ENCODE measurements around the gene ILDR1. TPM values are rescaled to one million over a fixed set of nuclear protein-coding genes. Genes with fewer than 3 reads are reported as not detected.
A peak's percentile ranks its signal among the peaks of the same experiment; 100 is the strongest.

ILDR1 gene
- total and polyA plus RNA-seq, 2 donors (not counting 3 experiments of a cell fraction or from before 2014, with no cell fraction given), result not detected

GRCh38 chr3:121998611-121999473 is 23.2 kb downstream of the ILDR1 start:
- Histone ChIP-seq H3K9ac (replicated peaks; ENCODE audit: extremely low read depth, insufficient read depth, low read length) (no peak overlapping the region), H3K36me3 (ENCODE audit: control insufficient read depth in 2 of 2, extremely low read depth in 1 of 2, insufficient read depth in 2 of 2, low read length in 2 of 2) (no peaks in the 10 kb centered on the region), H3K27me3 (ENCODE audit: control insufficient read depth in 2 of 2, insufficient read depth in 2 of 2, low read length in 2 of 2) (peaks cover 0 to 2% of the 10 kb centered on the region in 2 experiments), H2AFZ (ENCODE audit: low read depth, low read length) (peak overlapping the region; percentile 31), H4K20me1 (replicated peaks; ENCODE audit: control insufficient read depth, extremely low read depth, insufficient read depth, low read length) (no peaks in the 10 kb centered on the region), H3K9me3 (replicated peaks; ENCODE audit: control insufficient read depth, insufficient read depth, low read length) (no peaks in the 10 kb centered on the region), H3K9me1 (replicated peaks; ENCODE audit: control insufficient read depth, extremely low read depth, insufficient read depth, low read length) (no peaks in the 10 kb centered on the region), H3K79me2 (ENCODE audit: control insufficient read depth, insufficient read depth, low read length) (no peaks in the 10 kb centered on the region), H3K4me2 (ENCODE audit: insufficient read depth, low read length) (peak overlapping the region; percentile 23), H3K4me1 (ENCODE audit: control insufficient read depth, extremely low read depth, insufficient read depth, low read length) (peaks cover 56% of the 10 kb centered on the region), H3K27ac (ENCODE audit: insufficient read depth, low read depth, low read length) (peak overlapping the region; percentile 62), H3K4me3 (replicated peaks in 1 of 3; ENCODE audit: insufficient read depth in 1 of 3, low read depth in 1 of 3, low read length in 3 of 3) (no peak overlapping the region)
- FAIRE-seq, result peak; percentile 81
- peak; percentile 41 for DNase-seq (ENCODE audit: low read depth, low spot score)
- dilution Hi-C loops (cut with MboI; ENCODE audit: extremely low pct_ligation_motif_present, low sequenced_read_pairs) (no loop called here), intact Hi-C loops (cut with micrococcal nuclease) (loop anchor here (1.0 to 5.0 kb wide), 4 partner anchors 93 to 453 kb away; partner anchors contain the start of genes EAF2, GOLGB1 and IQCB1)
- ChIA-PET CTCF (interaction anchor here (0.9 to 1.2 kb wide), 2 partner anchors 9 to 12 kb away, joined by 4 read pairs; no protein-coding TSS in a partner anchor), POLR2A (no interaction called here)
- BruUV-seq (replicated peaks), result no TSS peak
- peak; percentile 59 for TF ChIP-seq FOS (IDR thresholded peaks at IDR 0.05; ENCODE audit: borderline replicate concordance, insufficient read depth, low read length)
- no peak for TF ChIP-seq POLR2AphosphoS5 (IDR thresholded peaks at IDR 0.05; ENCODE audit: insufficient read depth, low read depth, low read length)
- peak; percentile 75 for TF ChIP-seq GATA2 (IDR thresholded peaks at IDR 0.05; ENCODE audit: insufficient read depth, insufficient read length, low read depth, low read length)
- TF ChIP-seq EZH2 (IDR thresholded peaks at IDR 0.05; ENCODE audit: borderline replicate concordance, low read depth, low read length, severe bottlenecking), result no peak
- no peak for TF ChIP-seq MYC (IDR thresholded peaks at IDR 0.05; ENCODE audit: low read depth, low read length)
- TF ChIP-seq MAX (IDR thresholded peaks at IDR 0.05; ENCODE audit: insufficient read depth, insufficient read length), result no peak
- TF ChIP-seq, protein P1, sequence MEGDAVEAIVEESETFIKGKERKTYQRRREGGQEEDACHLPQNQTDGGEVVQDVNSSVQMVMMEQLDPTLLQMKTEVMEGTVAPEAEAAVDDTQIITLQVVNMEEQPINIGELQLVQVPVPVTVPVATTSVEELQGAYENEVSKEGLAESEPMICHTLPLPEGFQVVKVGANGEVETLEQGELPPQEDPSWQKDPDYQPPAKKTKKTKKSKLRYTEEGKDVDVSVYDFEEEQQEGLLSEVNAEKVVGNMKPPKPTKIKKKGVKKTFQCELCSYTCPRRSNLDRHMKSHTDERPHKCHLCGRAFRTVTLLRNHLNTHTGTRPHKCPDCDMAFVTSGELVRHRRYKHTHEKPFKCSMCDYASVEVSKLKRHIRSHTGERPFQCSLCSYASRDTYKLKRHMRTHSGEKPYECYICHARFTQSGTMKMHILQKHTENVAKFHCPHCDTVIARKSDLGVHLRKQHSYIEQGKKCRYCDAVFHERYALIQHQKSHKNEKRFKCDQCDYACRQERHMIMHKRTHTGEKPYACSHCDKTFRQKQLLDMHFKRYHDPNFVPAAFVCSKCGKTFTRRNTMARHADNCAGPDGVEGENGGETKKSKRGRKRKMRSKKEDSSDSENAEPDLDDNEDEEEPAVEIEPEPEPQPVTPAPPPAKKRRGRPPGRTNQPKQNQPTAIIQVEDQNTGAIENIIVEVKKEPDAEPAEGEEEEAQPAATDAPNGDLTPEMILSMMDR (IDR thresholded peaks at IDR 0.05; ENCODE audit: extremely low read depth in 1 of 2, insufficient read depth in 1 of 2, low read depth in 1 of 2, low read length in 2 of 2), result no peak
- no peak for TF ChIP-seq JUN (IDR thresholded peaks at IDR 0.05; ENCODE audit: borderline replicate concordance, insufficient read depth, insufficient read length, low read depth)
- no peak for TF ChIP-seq POLR2A (IDR thresholded peaks at IDR 0.05; ENCODE audit: low read depth, low read length)
